ENCODE results near the gene FAM168A.

DNA sequence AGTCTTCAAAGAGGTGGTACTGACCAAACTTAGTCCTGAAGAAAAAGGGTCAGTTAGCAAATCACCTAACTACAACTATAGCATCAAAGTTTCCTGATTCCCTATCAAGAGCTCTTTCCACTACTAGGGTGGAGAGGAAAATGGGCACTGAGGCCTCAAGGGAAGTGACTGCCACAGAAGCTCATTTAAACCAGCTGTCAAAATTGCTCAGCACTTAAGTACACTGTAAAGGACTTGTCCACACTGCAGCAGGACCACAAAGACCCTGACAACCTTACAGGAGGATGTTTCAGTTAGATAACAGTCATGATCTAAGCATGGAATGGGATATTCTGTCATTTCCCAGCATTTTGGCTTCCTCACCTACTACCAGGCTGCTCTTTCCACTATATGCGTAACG is 33.0 kb downstream of the FAM168A start:
- TF ChIP-seq, protein P1, sequence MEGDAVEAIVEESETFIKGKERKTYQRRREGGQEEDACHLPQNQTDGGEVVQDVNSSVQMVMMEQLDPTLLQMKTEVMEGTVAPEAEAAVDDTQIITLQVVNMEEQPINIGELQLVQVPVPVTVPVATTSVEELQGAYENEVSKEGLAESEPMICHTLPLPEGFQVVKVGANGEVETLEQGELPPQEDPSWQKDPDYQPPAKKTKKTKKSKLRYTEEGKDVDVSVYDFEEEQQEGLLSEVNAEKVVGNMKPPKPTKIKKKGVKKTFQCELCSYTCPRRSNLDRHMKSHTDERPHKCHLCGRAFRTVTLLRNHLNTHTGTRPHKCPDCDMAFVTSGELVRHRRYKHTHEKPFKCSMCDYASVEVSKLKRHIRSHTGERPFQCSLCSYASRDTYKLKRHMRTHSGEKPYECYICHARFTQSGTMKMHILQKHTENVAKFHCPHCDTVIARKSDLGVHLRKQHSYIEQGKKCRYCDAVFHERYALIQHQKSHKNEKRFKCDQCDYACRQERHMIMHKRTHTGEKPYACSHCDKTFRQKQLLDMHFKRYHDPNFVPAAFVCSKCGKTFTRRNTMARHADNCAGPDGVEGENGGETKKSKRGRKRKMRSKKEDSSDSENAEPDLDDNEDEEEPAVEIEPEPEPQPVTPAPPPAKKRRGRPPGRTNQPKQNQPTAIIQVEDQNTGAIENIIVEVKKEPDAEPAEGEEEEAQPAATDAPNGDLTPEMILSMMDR (IDR thresholded peaks at IDR 0.05) = no peak
- no peak for TF ChIP-seq POLR2A (IDR thresholded peaks at IDR 0.05)

All from lower leg skin (tissue), 3 donors.